HepG2 (cell line): ENCODE results near the gene SYNGR2. TPM values are rescaled to one million over a fixed set of nuclear protein-coding genes. Genes with fewer than 3 reads are reported as not detected.

ENCODE experiments used
- CBX5 ChIP-seq: sonication (generic); formaldehyde crosslinking; IDR thresholded peaks from 2 replicates; pipeline ENCODE4 v1.4.0; 2020; ENCODE audit warnings: missing genetic modification reagents, borderline replicate concordance
- EEA1 ChIP-seq: sonication (generic); formaldehyde crosslinking; IDR thresholded peaks from 2 replicates; pipeline ENCODE4 v1.5.1; 2020; ENCODE audit warnings: mild to moderate bottlenecking, missing genetic modification reagents, borderline replicate concordance
- REL ChIP-seq: sonication (generic); formaldehyde crosslinking; conservative IDR thresholded peaks from 2 replicates; pipeline ENCODE4 v1.8.0; 2022; ENCODE audit warnings: mild to moderate bottlenecking, missing genetic modification reagents, moderate library complexity
- TBX3 ChIP-seq: fragments of 450-650 bp; IDR thresholded peaks from 2 replicates; pipeline ENCODE4 v1.6.1; 2017; ENCODE audit warnings: antibody characterized with exemption, mild to moderate bottlenecking, inconsistent platforms, borderline replicate concordance
- ZC3H4 ChIP-seq: sonication (generic); formaldehyde crosslinking; IDR thresholded peaks from 2 replicates; pipeline ENCODE4 v1.4.0; 2020; ENCODE audit warnings: missing genetic modification reagents, borderline replicate concordance
- ZEB1 ChIP-seq: IDR thresholded peaks from 2 replicates; pipeline ENCODE4 v1.6.1; 2012; ENCODE audit warnings: mild to moderate bottlenecking, low read depth, inconsistent platforms; ENCODE audit not compliant: insufficient replicate concordance
- polyA plus RNA-seq, 8 experiments: library from polyadenylated mRNA; depleted of rRNA in 3 of 8; stranded (reverse) in 7 of 8; unstranded in 1 of 8; fragments of >200 nt; fragmentation: Illumina TruSeq in 4 of 8; extraction: Trizol in 4 of 8; gene quantifications; 2 replicates each; pipeline versions ENCODE4 v1.2.1 to v1.2.3, GENCODE V29; 2011 to 2016; ENCODE audit warnings: low read depth in 4 of 8, missing spikeins in 1 of 8, mixed read lengths in 1 of 8; ENCODE audit not compliant: insufficient read depth in 1 of 8
- total RNA-seq, 5 experiments: library from RNA; depleted of rRNA; stranded (reverse); fragments of >200 nt; fragmentation: Illumina TruSeq; extraction: Trizol; gene quantifications; 2 replicates each; pipeline ENCODE4 v1.2.3, GENCODE V29; 2016; ENCODE audit warnings: low read depth in 1 of 5
- TF ChIP-seq, protein P1 (sequence below): sonication (generic); formaldehyde crosslinking; IDR thresholded peaks from 2 replicates; pipeline ENCODE4 v1.5.0; 2020; ENCODE audit warnings: mild to moderate bottlenecking, missing genetic modification reagents
- TF ChIP-seq, protein P2 (sequence below): sonication (generic); formaldehyde crosslinking; IDR thresholded peaks from one replicate; pipeline ENCODE4 v1.5.1; 2020; ENCODE audit warnings: mild to moderate bottlenecking, missing genetic modification reagents; ENCODE audit errors: not compliant biosample characterization

Gene SYNGR2
- total and polyA plus RNA-seq, 2 of the 13 experiments (the other 11 are each of a cell fraction or from before 2014, with no cell fraction given): 46.7 to 170 TPM

DNA sequence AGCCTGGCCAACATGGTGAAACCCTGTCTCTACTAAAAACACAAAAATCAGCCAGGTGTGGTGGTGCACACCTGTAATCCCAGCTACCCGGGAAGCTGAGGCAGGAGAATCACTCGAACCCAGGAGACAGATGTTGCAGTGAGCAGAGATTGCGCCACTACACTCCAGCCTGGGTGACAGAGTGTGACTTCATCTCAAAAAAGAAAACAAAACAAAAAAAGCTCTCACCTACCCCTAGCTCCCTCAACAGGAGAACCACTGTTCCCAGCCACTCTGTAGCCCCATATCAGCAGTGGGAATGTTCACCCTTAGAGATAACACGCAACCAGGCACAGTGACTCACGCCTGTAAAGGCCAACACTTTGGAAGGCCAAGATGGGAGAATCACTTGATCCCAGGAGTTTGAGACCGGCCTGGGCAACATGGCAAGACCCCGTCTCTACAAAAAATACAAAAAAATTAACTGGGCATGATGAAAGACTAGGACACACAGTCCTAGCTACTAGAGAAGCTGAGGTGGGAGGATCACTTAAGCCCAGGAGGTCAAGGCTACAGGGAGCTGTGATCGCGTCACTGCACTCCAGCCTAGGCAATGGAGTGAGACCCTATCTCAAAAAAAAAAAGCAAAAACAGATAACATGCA is 32.4 kb upstream of the SYNGR2 start (continued):
- TF ChIP-seq TBX3 (no peak), ZEB1 (no peak), EEA1 (CRISPR knock-in tag) (no peak), CBX5 (no peak), REL (CRISPR knock-in tag) (no peak), ZC3H4 (CRISPR knock-in tag) (no peak)
- TF ChIP-seq, protein P1, sequence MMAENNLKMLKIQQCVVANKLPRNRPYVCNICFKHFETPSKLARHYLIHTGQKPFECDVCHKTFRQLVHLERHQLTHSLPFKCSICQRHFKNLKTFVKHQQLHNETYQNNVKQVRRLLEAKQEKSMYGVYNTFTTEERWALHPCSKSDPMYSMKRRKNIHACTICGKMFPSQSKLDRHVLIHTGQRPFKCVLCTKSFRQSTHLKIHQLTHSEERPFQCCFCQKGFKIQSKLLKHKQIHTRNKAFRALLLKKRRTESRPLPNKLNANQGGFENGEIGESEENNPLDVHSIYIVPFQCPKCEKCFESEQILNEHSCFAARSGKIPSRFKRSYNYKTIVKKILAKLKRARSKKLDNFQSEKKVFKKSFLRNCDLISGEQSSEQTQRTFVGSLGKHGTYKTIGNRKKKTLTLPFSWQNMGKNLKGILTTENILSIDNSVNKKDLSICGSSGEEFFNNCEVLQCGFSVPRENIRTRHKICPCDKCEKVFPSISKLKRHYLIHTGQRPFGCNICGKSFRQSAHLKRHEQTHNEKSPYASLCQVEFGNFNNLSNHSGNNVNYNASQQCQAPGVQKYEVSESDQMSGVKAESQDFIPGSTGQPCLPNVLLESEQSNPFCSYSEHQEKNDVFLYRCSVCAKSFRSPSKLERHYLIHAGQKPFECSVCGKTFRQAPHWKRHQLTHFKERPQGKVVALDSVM (CRISPR knock-in tag): no peak
- TF ChIP-seq, protein P2, sequence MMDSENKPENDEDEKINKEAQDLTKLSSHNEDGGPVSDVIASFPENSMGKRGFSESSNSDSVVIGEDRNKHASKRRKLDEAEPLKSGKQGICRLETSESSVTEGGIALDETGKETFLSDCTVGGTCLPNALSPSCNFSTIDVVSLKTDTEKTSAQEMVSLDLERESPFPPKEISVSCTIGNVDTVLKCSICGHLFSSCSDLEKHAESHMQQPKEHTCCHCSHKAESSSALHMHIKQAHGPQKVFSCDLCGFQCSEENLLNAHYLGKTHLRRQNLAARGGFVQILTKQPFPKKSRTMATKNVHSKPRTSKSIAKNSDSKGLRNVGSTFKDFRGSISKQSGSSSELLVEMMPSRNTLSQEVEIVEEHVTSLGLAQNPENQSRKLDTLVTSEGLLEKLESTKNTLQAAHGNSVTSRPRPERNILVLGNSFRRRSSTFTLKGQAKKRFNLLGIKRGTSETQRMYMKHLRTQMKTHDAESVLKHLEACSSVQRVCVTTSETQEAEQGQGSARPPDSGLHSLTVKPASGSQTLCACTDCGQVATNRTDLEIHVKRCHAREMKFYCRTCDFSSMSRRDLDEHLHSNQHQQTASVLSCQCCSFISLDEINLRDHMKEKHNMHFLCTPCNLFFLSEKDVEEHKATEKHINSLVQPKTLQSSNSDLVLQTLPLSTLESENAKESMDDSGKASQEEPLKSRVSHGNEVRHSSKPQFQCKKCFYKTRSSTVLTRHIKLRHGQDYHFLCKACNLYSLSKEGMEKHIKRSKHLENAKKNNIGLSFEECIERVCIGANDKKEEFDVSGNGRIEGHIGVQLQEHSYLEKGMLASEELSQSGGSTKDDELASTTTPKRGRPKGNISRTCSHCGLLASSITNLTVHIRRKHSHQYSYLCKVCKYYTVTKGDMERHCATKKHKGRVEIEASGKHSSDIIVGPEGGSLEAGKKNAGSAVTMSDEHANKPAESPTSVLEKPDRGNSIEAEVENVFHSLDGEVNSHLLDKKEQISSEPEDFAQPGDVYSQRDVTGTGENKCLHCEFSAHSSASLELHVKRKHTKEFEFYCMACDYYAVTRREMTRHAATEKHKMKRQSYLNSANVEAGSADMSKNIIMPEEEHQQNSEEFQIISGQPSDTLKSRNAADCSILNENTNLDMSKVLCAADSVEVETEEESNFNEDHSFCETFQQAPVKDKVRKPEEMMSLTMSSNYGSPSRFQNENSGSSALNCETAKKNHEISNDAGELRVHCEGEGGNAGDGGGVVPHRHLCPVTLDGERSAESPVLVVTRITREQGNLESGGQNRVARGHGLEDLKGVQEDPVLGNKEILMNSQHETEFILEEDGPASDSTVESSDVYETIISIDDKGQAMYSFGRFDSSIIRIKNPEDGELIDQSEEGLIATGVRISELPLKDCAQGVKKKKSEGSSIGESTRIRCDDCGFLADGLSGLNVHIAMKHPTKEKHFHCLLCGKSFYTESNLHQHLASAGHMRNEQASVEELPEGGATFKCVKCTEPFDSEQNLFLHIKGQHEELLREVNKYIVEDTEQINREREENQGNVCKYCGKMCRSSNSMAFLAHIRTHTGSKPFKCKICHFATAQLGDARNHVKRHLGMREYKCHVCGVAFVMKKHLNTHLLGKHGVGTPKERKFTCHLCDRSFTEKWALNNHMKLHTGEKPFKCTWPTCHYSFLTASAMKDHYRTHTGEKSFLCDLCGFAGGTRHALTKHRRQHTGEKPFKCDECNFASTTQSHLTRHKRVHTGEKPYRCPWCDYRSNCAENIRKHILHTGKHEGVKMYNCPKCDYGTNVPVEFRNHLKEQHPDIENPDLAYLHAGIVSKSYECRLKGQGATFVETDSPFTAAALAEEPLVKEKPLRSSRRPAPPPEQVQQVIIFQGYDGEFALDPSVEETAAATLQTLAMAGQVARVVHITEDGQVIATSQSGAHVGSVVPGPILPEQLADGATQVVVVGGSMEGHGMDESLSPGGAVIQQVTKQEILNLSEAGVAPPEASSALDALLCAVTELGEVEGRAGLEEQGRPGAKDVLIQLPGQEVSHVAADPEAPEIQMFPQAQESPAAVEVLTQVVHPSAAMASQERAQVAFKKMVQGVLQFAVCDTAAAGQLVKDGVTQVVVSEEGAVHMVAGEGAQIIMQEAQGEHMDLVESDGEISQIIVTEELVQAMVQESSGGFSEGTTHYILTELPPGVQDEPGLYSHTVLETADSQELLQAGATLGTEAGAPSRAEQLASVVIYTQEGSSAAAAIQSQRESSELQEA (CRISPR knock-in tag): no peak
